ENCODE results near the gene ADIPOR2.

ADIPOR2 gene

GRCh38 chr12:1801303-1801975, 110.6 kb downstream of the ADIPOR2 start:
- TF ChIP-seq, protein P1, sequence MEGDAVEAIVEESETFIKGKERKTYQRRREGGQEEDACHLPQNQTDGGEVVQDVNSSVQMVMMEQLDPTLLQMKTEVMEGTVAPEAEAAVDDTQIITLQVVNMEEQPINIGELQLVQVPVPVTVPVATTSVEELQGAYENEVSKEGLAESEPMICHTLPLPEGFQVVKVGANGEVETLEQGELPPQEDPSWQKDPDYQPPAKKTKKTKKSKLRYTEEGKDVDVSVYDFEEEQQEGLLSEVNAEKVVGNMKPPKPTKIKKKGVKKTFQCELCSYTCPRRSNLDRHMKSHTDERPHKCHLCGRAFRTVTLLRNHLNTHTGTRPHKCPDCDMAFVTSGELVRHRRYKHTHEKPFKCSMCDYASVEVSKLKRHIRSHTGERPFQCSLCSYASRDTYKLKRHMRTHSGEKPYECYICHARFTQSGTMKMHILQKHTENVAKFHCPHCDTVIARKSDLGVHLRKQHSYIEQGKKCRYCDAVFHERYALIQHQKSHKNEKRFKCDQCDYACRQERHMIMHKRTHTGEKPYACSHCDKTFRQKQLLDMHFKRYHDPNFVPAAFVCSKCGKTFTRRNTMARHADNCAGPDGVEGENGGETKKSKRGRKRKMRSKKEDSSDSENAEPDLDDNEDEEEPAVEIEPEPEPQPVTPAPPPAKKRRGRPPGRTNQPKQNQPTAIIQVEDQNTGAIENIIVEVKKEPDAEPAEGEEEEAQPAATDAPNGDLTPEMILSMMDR (IDR thresholded peaks at IDR 0.05; ENCODE audit: insufficient read depth, low read length, poor library complexity, severe bottlenecking): no peak
- Histone ChIP-seq H3K27me3 (replicated peaks; ENCODE audit: control insufficient read depth, insufficient read depth, low read length) (no peaks in the 10 kb centered on the region), H3K4me3 (replicated peaks; ENCODE audit: low read depth, low read length) (no peak overlapping the region), H3K36me3 (ENCODE audit: control insufficient read depth, insufficient read depth, low read length) (no peaks in the 10 kb centered on the region)
- DNase-seq (ENCODE audit: extremely low read depth, insufficient read length): no peak

DNA sequence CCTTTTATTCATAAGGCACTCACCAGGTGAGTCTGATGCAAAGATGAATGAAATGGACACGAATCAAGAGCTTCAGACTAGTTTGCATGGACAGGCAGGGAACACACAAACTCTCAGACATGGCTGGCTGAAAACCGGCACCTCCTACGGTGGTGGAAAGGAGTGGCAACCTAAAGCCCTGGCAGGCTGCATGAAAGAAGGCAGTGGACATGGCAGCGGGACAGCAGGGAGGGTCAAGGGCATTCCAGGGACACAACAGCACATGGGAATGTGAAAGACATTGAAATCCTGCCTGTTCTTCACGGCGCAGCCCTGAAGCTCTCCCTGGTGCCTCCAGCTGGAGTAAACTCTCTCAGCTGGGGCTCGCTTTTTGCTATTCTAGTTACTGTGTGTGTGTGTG, 112.9 kb downstream of the ADIPOR2 start:
- no peak for DNase-seq (ENCODE audit: extremely low read depth, insufficient read length)
- TF ChIP-seq, protein P1 (IDR thresholded peaks at IDR 0.05; ENCODE audit: insufficient read depth, low read length, poor library complexity, severe bottlenecking): no peak

GRCh38 chr12:1804545-1805332, 113.9 kb downstream of the ADIPOR2 start:
- Histone ChIP-seq H3K4me3 (replicated peaks; ENCODE audit: low read depth, low read length) (no peak overlapping the region), H3K36me3 (ENCODE audit: control insufficient read depth, insufficient read depth, low read length) (no peaks in the 10 kb centered on the region), H3K27me3 (replicated peaks; ENCODE audit: control insufficient read depth, insufficient read depth, low read length) (no peaks in the 10 kb centered on the region)
- TF ChIP-seq, protein P1 (IDR thresholded peaks at IDR 0.05; ENCODE audit: insufficient read depth, low read length, poor library complexity, severe bottlenecking): no peak
- peak; percentile 75 for DNase-seq (ENCODE audit: extremely low read depth, insufficient read length)

More for the DNA sequence above, 112.9 kb downstream of the ADIPOR2 start:
- Histone ChIP-seq H3K4me3 (replicated peaks; ENCODE audit: low read depth, low read length) (no peak overlapping the region), H3K27me3 (replicated peaks; ENCODE audit: control insufficient read depth, insufficient read depth, low read length) (no peaks in the 10 kb centered on the region), H3K36me3 (ENCODE audit: control insufficient read depth, insufficient read depth, low read length) (no peaks in the 10 kb centered on the region)

DNA sequence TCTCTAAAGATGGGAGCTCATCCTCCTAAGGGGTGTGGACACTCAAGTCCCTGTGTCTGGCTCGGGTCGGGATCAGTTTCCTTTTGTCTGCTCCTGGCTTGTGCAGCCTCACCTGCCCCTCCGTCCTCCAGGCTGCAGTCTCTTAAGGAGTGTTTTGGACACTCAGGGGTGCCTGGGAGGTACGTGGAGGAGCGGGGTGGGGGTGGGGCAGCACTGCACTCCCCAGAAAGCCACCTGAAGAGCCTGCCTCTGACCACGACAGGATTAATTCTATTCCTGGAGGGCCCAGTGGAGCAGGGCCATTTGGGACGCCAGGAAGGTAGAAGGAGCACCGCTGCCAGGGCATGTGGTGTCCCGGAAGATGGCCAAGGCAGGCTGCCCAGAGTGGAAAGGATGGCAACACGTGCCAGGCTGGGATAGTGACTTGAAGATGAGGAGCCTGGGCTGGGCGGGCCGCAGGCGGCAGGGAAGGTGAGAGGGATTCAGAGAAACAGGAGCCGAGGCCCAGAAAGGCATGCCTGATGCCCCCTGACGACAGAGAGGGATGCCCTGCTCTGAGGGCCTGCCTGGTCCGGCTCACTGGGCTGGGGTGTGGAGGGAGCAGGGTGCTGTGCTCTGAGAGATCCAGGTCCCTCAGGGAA, 114.7 kb downstream of the ADIPOR2 start:
- no peak for DNase-seq (ENCODE audit: extremely low read depth, insufficient read length)

DNA sequence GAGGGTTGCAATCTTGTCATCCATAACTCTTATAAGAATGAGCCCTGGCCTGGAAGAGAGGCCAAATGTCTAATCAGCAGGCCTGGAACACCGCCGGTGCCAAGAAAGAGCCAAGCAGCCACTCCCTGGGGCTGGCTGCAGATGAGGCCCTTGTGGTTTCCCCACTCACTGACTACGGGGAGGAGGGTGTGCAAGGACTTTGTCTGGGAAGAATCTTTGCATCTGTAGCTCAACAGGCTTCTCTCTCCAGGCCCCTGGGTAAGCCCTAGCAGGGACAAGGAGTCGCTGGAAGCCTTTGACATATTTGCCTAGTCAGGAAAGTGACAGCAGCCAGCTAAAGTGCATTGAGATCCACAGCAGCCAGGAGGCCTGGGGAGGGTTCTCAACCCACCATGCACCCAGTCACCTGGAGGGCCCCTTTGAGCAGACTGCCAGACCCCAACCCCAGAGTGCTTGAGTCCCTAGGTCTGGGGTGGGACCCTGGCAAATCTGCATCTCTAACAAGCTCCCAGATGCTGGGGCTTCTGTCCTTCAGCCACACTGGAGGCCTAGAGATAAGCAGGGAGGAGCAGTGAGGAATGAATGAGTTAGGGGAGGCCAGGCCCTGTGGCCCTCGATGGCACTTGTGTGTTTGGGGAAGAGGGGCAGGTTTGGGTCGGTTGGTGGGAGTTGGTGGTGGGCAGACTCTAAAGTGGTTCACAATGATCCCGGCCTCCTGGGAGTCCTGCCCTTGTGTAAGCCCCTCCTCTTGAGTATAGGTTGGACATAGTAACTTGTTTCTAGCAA, 115.6 kb downstream of the ADIPOR2 start:
- Histone ChIP-seq H3K27me3 (replicated peaks; ENCODE audit: control insufficient read depth, insufficient read depth, low read length) (no peaks in the 10 kb centered on the region), H3K4me3 (replicated peaks; ENCODE audit: low read depth, low read length) (no peak overlapping the region), H3K36me3 (ENCODE audit: control insufficient read depth, insufficient read depth, low read length) (no peaks in the 10 kb centered on the region)
- DNase-seq (ENCODE audit: extremely low read depth, insufficient read length): no peak
- TF ChIP-seq, protein P1 (IDR thresholded peaks at IDR 0.05; ENCODE audit: insufficient read depth, low read length, poor library complexity, severe bottlenecking): no peak

More for the DNA sequence above, 114.7 kb downstream of the ADIPOR2 start:
- Histone ChIP-seq H3K4me3 (replicated peaks; ENCODE audit: low read depth, low read length) (no peak overlapping the region), H3K27me3 (replicated peaks; ENCODE audit: control insufficient read depth, insufficient read depth, low read length) (no peaks in the 10 kb centered on the region), H3K36me3 (ENCODE audit: control insufficient read depth, insufficient read depth, low read length) (no peaks in the 10 kb centered on the region)
- TF ChIP-seq, protein P1 (IDR thresholded peaks at IDR 0.05; ENCODE audit: insufficient read depth, low read length, poor library complexity, severe bottlenecking): no peak

Measured in GM06990 (cell line).